AG08396 (cell line): ENCODE data around the gene CEBPZOS.
A peak's percentile ranks its signal among the peaks of the same experiment; 100 is the strongest.
"Not testable (repeated sequence)": the region's sequence is repeated elsewhere in the genome, so short reads cannot be mapped to it uniquely, and the experiment has no call there.

ENCODE experiments used
- DNase-seq: peaks from one replicate; pipeline ENCODE4 v3.0.0; 2012; ENCODE audit warnings: low spot score, mixed read lengths

CEBPZOS gene

DNA sequence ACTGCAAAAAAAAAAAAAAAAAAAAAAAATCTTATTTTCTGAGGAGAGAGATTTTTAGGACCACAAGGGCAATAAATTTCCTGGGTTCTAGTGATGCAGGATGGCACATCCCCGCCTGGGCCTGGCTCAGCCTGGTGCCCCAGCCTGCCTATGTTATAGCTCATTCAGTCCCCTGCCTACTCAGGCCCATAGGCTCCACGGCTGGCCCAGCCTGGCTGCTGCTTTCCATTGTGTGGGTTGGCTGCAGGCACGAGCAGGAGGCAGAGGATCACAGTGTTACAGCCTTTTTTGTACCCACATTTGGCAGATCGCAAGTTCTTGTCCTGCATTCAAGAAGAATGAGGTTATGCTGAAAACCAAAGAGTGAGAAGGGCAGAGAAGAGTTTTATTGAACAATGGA, 5.0 kb upstream of the CEBPZOS start:
- DNase-seq = no peak

DNA sequence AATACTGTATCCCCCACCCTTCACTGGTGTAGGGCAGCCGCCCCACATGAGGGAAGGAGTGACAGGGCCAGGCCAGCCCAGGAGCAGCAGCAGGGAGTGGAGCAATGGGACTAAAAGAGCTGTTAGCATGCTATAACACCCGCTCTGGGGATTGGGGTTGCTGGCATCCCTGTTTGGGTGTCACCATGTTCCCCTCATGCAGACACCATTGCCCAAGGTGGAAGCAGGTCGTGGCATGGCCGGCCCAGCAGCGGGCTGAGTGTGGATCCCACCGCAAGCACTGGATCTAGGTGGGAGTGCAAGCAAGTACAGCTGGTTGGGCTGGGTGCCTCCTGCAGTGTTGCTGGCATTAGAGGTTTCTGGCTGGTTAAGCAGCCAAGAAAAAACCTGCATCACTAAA, 4.5 kb upstream of the CEBPZOS start:
- DNase-seq = no peak

- DNase-seq = no peak
These were observed 3.7 kb upstream of the CEBPZOS start for GRCh38 chr2:37192551-37192950.

GRCh38 chr2:37195862-37196319, 405 bp upstream of the CEBPZOS start:
- DNase-seq = not testable (repeated sequence)

GRCh38 chr2:37198681-37199065, 2.4 kb downstream of the CEBPZOS start:
- DNase-seq = no peak

GRCh38 chr2:37201208-37201607, 4.9 kb downstream of the CEBPZOS start:
- no peak for DNase-seq

GRCh38 chr2:37201766-37202165, 5.5 kb downstream of the CEBPZOS start:
- no peak for DNase-seq

DNA sequence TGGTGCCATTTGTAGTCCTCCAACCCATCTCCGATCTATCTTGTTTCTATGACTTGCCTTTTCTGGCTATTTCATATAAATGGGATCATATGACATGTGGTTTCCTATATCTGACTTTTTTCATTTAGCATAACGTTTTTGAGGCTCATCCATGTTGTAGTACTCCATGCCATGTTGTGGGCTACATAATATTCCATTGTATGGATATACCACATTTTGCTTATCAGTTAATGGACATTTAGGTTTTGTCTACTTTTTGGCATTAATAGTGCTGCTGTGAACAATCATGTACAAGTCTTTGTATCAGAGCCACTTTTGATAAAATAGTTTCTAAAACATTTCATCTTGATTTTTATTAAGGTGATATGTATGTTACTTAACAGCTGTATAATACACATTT, 7.4 kb downstream of the CEBPZOS start:
- DNase-seq = no peak

GRCh38 chr2:37205071-37205661, 8.9 kb downstream of the CEBPZOS start:
- not testable (repeated sequence) for DNase-seq

DNA sequence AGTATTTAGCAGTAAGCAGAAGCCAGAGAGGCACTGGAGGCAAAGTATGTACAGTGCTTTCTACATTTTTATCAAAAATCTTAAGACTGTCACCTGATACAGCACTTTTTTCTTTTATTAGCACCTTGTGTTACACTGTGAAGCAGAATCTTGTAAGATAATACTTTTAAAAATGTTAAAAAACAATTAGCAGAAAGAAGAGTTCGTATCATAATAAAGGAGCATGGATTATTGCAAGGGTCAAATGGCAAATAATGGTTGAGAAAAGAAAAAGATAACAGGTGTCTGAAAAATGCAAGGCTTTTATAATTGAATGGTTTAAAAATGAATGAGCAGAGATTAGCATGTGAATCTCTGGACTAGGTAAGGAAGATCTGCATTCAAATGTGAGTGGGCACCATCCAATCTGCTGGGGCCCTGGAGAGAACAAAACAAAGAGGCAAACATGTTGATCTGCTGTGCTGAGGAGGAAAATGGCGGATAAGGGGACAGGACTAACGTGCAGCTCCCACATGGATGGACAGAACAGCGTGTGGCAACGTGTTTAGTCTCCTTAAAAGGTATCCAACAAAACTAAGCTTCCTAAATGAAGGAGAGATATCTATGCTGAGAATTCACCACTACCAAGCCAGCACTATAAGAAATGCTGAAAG, 9.5 kb downstream of the CEBPZOS start:
- no peak for DNase-seq

DNA sequence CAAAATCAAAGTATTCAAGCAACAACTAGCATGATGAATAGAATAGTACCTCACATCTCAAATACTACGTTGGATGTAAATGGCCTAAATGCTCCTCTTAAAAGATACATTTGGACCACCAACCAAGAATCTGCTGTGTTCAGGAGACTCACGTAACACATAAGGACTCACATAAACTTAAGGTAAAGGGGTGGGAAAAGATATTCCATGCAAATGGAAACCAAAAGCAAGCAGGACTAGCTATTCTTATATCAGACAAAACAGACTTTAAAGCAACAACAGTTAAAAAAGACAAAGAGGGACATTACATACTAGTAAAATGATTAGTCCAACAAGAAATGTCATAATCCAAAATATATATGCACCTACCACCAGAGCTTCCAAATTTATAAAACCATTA, 10.5 kb downstream of the CEBPZOS start:
- DNase-seq = not testable (repeated sequence)

DNA sequence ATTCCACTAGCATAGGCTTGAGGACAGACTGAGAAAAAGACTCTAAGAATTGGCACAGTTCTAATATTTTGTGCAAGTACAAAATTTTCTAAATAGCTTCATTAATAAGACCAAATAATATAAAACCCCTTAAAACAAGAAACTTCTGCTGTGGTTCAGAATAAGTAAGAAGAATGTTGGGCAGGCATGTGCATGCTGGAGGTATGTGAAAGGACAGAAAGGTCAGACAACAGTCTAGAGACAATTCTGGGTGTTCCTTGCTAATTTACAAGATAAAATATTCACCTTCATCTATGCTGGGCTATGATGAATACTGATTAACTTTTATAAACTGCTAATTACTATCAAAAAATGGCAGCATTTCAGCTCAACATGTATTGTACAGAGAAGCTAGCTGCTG, 14.9 kb downstream of the CEBPZOS start:
- DNase-seq = no peak

GRCh38 chr2:37211939-37212338, 15.6 kb downstream of the CEBPZOS start:
- DNase-seq = no peak

DNA sequence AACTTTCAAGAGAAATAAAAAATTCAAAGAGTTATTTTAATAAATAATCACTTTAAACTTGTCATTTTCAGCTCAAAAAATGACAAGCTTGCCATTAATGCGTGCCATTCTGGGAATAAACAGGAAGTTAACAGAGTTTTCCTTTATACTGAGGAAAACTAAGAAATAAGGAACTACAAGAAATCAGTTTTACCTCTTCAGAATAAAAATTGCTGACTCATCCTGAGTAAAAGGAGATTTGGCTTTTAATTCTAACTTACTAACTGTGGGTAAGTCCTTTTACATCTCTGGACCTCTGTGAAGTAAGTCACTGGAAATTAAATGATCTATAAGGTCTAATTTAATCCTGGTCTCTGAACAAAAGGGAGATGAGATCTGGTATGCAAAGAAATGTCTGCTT, 19.0 kb downstream of the CEBPZOS start:
- no peak for DNase-seq

GRCh38 chr2:37219046-37219445, 22.8 kb downstream of the CEBPZOS start:
- no peak for DNase-seq

DNA sequence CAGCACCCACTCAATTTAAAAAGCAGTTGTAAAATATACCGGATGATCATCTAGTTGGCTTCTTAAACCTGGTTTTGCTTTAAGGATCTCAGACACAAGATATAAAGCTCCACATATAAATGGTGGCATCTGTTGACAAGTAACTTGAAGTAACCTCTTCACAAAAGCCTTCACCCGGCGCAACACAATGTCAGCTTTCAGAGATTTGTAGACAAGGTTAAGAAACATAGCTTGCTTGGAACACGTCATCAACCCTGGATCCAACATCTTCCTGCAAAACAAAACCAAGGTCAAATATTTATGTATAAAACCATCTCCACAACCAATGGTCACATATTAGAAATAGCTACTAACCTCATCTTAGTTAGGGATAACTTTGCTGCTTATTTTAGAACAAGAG, 26.8 kb downstream of the CEBPZOS start:
- no peak for DNase-seq

GRCh38 chr2:37224063-37224462, 27.8 kb downstream of the CEBPZOS start:
- DNase-seq = no peak

DNA sequence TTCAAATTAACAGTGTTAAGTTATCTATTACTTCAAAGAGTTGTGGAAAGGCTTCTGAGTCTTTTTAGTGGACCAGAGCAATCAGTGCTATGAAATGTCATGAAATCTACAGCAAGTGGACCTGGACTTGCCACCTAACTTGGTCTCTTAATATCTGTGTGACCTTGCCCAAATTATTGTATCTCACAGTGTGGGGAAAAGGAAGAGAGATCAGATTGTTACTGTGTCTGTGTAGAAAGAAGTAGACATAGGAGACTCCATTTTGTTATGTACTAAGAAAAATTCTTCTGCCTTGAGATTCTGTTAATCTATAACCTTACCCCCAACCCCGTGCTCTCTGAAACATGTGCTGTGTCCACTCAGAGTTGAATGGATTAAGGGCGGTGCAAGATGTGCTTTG, 28.8 kb downstream of the CEBPZOS start:
- not testable (repeated sequence) for DNase-seq

- DNase-seq = no peak
These were observed 30.6 kb downstream of the CEBPZOS start for GRCh38 chr2:37226863-37227262.

- DNase-seq = no peak
These were observed 32.5 kb downstream of the CEBPZOS start for GRCh38 chr2:37228788-37229187.

DNA sequence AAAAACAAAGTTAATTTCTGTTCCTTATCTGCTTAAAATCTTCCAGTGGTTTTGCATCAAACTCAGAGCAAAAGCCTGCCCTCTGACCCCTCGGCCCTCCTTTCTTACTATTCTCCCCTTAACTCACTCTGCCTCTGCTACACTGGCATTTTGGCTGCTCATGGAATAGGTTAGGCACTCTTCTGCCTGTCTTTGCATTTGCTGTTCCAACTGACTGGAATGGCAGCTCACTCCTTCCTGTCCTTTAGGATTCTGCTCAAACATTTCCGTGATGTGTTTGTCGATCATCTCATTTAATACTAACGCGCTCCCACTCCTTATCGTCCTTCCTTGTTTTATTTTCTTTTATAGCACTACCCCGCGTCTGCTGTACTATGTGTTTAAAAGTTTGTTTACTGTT, 34.3 kb downstream of the CEBPZOS start:
- DNase-seq = no peak

DNA sequence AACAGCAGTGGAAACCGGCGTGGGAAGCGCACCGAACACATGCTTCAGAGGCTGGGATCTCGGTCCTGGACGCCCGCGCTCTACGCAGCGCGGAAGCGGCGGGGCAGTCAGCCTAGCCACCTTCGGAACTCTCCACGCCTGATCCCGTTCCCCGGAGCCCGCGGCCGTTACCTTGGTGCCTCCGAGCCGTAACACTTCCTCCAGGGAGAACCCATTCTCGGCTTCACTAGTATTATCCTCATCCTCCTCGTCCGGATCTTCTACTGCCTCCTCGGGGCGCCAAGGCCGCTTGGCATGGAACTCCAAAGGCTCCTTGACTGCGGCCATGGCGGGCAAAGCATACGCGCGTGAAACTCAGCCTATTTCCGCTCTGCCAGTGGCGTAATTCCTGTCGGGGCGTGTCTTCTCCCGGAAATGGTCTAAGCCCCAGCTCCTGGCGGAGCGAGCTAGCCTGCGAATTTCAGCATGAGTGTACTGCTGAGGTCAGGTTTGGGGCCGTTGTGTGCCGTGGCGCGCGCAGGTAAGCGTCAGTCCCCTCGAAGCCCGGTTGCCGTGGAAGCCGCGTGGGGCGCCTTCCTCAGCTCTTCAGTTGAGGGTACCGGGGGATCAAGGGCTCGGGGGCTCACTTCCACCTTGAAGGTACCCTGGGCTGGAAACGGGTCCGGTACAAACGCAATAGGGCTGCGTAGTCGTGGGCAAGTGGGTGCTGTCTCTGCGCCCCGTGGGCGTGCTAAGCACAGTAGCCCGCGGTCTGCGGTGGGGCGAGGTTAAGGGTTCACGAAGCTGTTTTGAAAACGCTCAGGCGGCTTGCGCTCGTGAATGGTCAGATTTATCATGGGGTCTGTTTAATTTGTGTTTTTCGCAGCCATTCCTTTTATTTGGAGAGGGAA, 35.2 kb downstream of the CEBPZOS start, which contains the start of the genes CEBPZ and NDUFAF7:
TSS of gene CEBPZ (minus strand) at position 356 of the 890 bp plus-strand sequence. CDS start at position 327, 29 bp downstream.
TSS of gene NDUFAF7 (plus strand) at position 418 of the 890 bp plus-strand sequence. CDS start at position 466, 48 bp downstream.
- peak; percentile 91 for DNase-seq
